K562 (cell line): ENCODE data around the gene ABT1.

Experiments used
- ATF2 ChIP-seq: sonication (generic); formaldehyde crosslinking; IDR thresholded peaks from 2 replicates; pipeline ENCODE4 v1.8.1; 2022; ENCODE audit warnings: missing genetic modification reagents
- EZH2 ChIP-seq: IDR thresholded peaks from 2 replicates; pipeline ENCODE4 v1.6.1; 2012; ENCODE audit warnings: low read depth, mild to moderate bottlenecking, inconsistent platforms, low read length, borderline replicate concordance
- GABPA ChIP-seq: fragments of 200-800 bp; sonication (Bioruptor generic); conservative IDR thresholded peaks from 2 replicates; pipeline ENCODE4 v1.6.1; 2016; ENCODE audit warnings: low read depth, missing genetic modification characterization, missing compliant biosample characterization
- GATA2 ChIP-seq: sonication (generic); formaldehyde crosslinking; IDR thresholded peaks from 2 replicates; pipeline ENCODE4 v1.4.0; 2020; ENCODE audit warnings: mild to moderate bottlenecking, missing genetic modification reagents
- MAFF ChIP-seq: IDR thresholded peaks from 2 replicates; pipeline ENCODE4 v1.6.1; 2012; ENCODE audit warnings: low read length, improper control_type of control experiment
- RNF2 ChIP-seq: sonication (generic); IDR thresholded peaks from 2 replicates; pipeline ENCODE4 v1.6.1; 2016
- TBP ChIP-seq: optimal IDR thresholded peaks from 2 replicates; pipeline ENCODE3; 2011; ENCODE audit warnings: low read depth, low read length, improper control_type of control experiment
- THRAP3 ChIP-seq: fragments of 450-650 bp; IDR thresholded peaks from 2 replicates; pipeline ENCODE4 v1.6.1; 2016; ENCODE audit warnings: mild to moderate bottlenecking, inconsistent platforms, borderline replicate concordance
- ZBTB2 ChIP-seq: fragments of 450-650 bp; IDR thresholded peaks from 2 replicates; pipeline ENCODE4 v1.6.1; 2016; ENCODE audit warnings: antibody characterized with exemption
- ZKSCAN1 ChIP-seq: fragments of 150-350 bp; IDR thresholded peaks from 2 replicates; pipeline ENCODE4 v1.6.1; 2016; ENCODE audit warnings: low read depth, low read length
- TF ChIP-seq, protein P1 (sequence below), 3 experiments: IDR thresholded peaks in 2 of 3; conservative IDR thresholded peaks in 1 of 3; 2 replicates each; pipeline ENCODE4 v1.5.1; 2011 to 2012; ENCODE audit warnings: low read length in 3 of 3, mild to moderate bottlenecking in 3 of 3, control low read depth in 2 of 3, improper control_type of control experiment in 1 of 3, inconsistent platforms in 1 of 3, low read depth in 1 of 3, mixed read lengths in 1 of 3, moderate library complexity in 1 of 3; ENCODE audit not compliant: insufficient read depth in 2 of 3
- TF ChIP-seq, protein P2 (sequence below): sonication (generic); formaldehyde crosslinking; IDR thresholded peaks from 2 replicates; pipeline ENCODE4 v1.5.0; 2020; ENCODE audit warnings: missing genetic modification reagents
- TF ChIP-seq, protein P3 (sequence below): sonication (generic); formaldehyde crosslinking; IDR thresholded peaks from 2 replicates; pipeline ENCODE4 v1.8.1; 2023; ENCODE audit warnings: mild to moderate bottlenecking, missing genetic modification reagents
- TF ChIP-seq, protein P4 (sequence below): sonication (generic); formaldehyde crosslinking; IDR thresholded peaks from 2 replicates; pipeline ENCODE4 v1.8.1; 2022; ENCODE audit warnings: missing genetic modification reagents

DNA sequence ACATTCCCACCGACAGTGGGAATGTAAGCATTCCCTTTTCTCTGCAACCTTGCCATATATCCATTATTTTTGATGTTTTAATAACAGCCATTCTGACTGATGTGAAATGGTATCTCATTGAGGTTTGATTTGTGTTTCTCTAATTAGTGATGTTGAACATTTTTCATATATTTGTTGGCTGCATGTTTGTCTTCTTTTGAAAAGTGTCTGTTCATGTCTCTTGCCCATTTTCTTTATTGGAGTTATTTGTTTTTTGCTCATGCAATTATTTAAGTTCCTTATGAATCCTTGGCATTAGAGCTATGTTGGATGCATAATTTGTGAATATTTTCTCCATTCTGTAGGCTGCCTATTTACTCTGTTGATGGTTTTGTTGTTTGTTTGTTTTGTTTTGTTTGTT lies 18.0 kb upstream of the ABT1 start:
- TF ChIP-seq ZBTB2: no peak
- TF ChIP-seq TBP: no peak
- no peak for TF ChIP-seq ATF2 (CRISPR knock-in tag)
- no peak for TF ChIP-seq GATA2 (CRISPR knock-in tag)
- no peak for TF ChIP-seq GABPA (tag)
- TF ChIP-seq, protein P1, sequence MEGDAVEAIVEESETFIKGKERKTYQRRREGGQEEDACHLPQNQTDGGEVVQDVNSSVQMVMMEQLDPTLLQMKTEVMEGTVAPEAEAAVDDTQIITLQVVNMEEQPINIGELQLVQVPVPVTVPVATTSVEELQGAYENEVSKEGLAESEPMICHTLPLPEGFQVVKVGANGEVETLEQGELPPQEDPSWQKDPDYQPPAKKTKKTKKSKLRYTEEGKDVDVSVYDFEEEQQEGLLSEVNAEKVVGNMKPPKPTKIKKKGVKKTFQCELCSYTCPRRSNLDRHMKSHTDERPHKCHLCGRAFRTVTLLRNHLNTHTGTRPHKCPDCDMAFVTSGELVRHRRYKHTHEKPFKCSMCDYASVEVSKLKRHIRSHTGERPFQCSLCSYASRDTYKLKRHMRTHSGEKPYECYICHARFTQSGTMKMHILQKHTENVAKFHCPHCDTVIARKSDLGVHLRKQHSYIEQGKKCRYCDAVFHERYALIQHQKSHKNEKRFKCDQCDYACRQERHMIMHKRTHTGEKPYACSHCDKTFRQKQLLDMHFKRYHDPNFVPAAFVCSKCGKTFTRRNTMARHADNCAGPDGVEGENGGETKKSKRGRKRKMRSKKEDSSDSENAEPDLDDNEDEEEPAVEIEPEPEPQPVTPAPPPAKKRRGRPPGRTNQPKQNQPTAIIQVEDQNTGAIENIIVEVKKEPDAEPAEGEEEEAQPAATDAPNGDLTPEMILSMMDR (IDR thresholded peaks at IDR 0.05 in 2 of 3, conservative IDR thresholded peaks at IDR 0.05 in 1 of 3; ENCODE audit: insufficient read depth in 2 of 3, low read depth in 1 of 3, low read length in 3 of 3): no peak
- TF ChIP-seq EZH2: no peak
- TF ChIP-seq MAFF: no peak
- TF ChIP-seq, protein P2, sequence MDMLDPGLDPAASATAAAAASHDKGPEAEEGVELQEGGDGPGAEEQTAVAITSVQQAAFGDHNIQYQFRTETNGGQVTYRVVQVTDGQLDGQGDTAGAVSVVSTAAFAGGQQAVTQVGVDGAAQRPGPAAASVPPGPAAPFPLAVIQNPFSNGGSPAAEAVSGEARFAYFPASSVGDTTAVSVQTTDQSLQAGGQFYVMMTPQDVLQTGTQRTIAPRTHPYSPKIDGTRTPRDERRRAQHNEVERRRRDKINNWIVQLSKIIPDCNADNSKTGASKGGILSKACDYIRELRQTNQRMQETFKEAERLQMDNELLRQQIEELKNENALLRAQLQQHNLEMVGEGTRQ (CRISPR knock-in tag): no peak
- TF ChIP-seq RNF2: no peak
- TF ChIP-seq, protein P3, sequence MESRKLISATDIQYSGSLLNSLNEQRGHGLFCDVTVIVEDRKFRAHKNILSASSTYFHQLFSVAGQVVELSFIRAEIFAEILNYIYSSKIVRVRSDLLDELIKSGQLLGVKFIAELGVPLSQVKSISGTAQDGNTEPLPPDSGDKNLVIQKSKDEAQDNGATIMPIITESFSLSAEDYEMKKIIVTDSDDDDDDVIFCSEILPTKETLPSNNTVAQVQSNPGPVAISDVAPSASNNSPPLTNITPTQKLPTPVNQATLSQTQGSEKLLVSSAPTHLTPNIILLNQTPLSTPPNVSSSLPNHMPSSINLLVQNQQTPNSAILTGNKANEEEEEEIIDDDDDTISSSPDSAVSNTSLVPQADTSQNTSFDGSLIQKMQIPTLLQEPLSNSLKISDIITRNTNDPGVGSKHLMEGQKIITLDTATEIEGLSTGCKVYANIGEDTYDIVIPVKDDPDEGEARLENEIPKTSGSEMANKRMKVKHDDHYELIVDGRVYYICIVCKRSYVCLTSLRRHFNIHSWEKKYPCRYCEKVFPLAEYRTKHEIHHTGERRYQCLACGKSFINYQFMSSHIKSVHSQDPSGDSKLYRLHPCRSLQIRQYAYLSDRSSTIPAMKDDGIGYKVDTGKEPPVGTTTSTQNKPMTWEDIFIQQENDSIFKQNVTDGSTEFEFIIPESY (CRISPR knock-in tag): no peak
- TF ChIP-seq ZKSCAN1: no peak
- TF ChIP-seq, protein P4, sequence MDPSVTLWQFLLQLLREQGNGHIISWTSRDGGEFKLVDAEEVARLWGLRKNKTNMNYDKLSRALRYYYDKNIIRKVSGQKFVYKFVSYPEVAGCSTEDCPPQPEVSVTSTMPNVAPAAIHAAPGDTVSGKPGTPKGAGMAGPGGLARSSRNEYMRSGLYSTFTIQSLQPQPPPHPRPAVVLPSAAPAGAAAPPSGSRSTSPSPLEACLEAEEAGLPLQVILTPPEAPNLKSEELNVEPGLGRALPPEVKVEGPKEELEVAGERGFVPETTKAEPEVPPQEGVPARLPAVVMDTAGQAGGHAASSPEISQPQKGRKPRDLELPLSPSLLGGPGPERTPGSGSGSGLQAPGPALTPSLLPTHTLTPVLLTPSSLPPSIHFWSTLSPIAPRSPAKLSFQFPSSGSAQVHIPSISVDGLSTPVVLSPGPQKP: no peak
- TF ChIP-seq THRAP3: no peak
